Measurements from ENCODE around the gene NR2F2. TPM values are rescaled to one million over a fixed set of nuclear protein-coding genes. Genes with fewer than 3 reads are reported as not detected.
A peak's percentile ranks its signal among the peaks of the same experiment; 100 is the strongest.

Gene NR2F2
- polyA plus RNA-seq, 1 of the 3 experiments (the other 2 are of a cell fraction), result 3.9 TPM

GRCh38 chr15:96340348-96340597 lies 9.8 kb downstream of the NR2F2 start:
- no peaks in the 10 kb centered on the region for H3K9me2 ChIP-seq
- peak overlapping the region; percentile 64 for H3K4me2 ChIP-seq
- H2AFZ ChIP-seq (ENCODE audit: low read depth), result peak overlapping the region; percentile 69
- peaks cover 4% of the 10 kb centered on the region for H3F3A ChIP-seq (replicated peaks; ENCODE audit: insufficient read depth)
- peak overlapping the region; percentile 53 to 73 for H3K4me3 ChIP-seq (ENCODE audit: low read depth in 2 of 2, low read length in 1 of 2)
- no peak for DNase-seq
- peak overlapping the region; percentile 78 for H3K9ac ChIP-seq
- H3K36me3 ChIP-seq (replicated peaks in 1 of 2; ENCODE audit: control insufficient read depth in 1 of 2, insufficient read depth in 2 of 2, low read length in 1 of 2), result no peaks in the 10 kb centered on the region
- ChIA-PET POLR2A (no interaction called here), CTCF (interaction anchor here (1.2 to 4.8 kb wide), 2 partner anchors 12 to 15 kb away, joined by 3 to 42 read pairs; partner anchors contain the start of gene NR2F2)
- H3K27me3 ChIP-seq (ENCODE audit: insufficient read depth), result no peaks in the 10 kb centered on the region
- WGBS (ENCODE audit: low lambda C conversion rate), result 6% methylated on average over 11 of the region's 11 CpGs
- peaks cover 0 to 7% of the 10 kb centered on the region in 2 experiments; a peak in 2 of 4 replicates for H3K4me1 ChIP-seq (ENCODE audit: control insufficient read depth in 1 of 2, insufficient read depth in 2 of 2, low read depth in 1 of 2, low read length in 1 of 2)
- no peaks in the 10 kb centered on the region for H3K9me3 ChIP-seq
- no peaks in the 10 kb centered on the region for H4K20me1 ChIP-seq (ENCODE audit: insufficient read depth)
- H3K27ac ChIP-seq (ENCODE audit: low read depth in 2 of 2, low read length in 1 of 2), result peak overlapping the region; percentile 74 to 79
- H3K79me2 ChIP-seq (ENCODE audit: insufficient read depth), result peaks cover 21% of the 10 kb centered on the region
- no peak for TF ChIP-seq SMC3 (IDR thresholded peaks at IDR 0.05; ENCODE audit: low read depth, low read length)
- no peak for TF ChIP-seq JUND (IDR thresholded peaks at IDR 0.05)
- no peak for TF ChIP-seq GATA2 (CRISPR knock-in tag; IDR thresholded peaks at IDR 0.05)
- TF ChIP-seq FOSL2 (IDR thresholded peaks at IDR 0.05; ENCODE audit: borderline replicate concordance, low read depth), result no peak
- no peak for TF ChIP-seq POLR2AphosphoS5 (IDR thresholded peaks at IDR 0.05; ENCODE audit: low read depth, low read length)

GRCh38 chr15:96340598-96341512 lies 10.4 kb downstream of the NR2F2 start:
- Histone ChIP-seq H3F3A (replicated peaks; ENCODE audit: insufficient read depth) (peaks cover 4% of the 10 kb centered on the region), H3K4me1 (ENCODE audit: control insufficient read depth in 1 of 2, insufficient read depth in 2 of 2, low read depth in 1 of 2, low read length in 1 of 2) (peaks cover 2 to 7% of the 10 kb centered on the region in 2 experiments; a peak in 2 of 4 replicates), H3K9me3 (no peaks in the 10 kb centered on the region), H3K4me2 (peak overlapping the region; percentile 76), H2AFZ (ENCODE audit: low read depth) (peak overlapping the region; percentile 69), H3K4me3 (ENCODE audit: low read depth in 2 of 2, low read length in 1 of 2) (peak overlapping the region; percentile 53 to 73), H4K20me1 (ENCODE audit: insufficient read depth) (no peaks in the 10 kb centered on the region), H3K27ac (ENCODE audit: low read depth in 2 of 2, low read length in 1 of 2) (peak overlapping the region; percentile 74 to 79), H3K79me2 (ENCODE audit: insufficient read depth) (peaks cover 19% of the 10 kb centered on the region), H3K9ac (peak overlapping the region; percentile 78), H3K36me3 (replicated peaks in 1 of 2; ENCODE audit: control insufficient read depth in 1 of 2, insufficient read depth in 2 of 2, low read length in 1 of 2) (no peaks in the 10 kb centered on the region), H3K9me2 (no peaks in the 10 kb centered on the region), H3K27me3 (ENCODE audit: insufficient read depth) (no peaks in the 10 kb centered on the region; the same call in 1 of the 2 replicates)
- TF ChIP-seq TCF12 (IDR thresholded peaks at IDR 0.05) (peak; percentile 11; the same call in 1 of the 2 replicates), CTCF (IDR thresholded peaks at IDR 0.05) (0 out of 2 replicates have a peak, but pooled peaks have one; percentile 8), TAF1 (IDR thresholded peaks at IDR 0.05; ENCODE audit: borderline replicate concordance, low read depth, low read length) (peak; percentile 54; the same call in 1 of the 2 replicates), MEF2A (IDR thresholded peaks at IDR 0.05; ENCODE audit: borderline replicate concordance, low read depth) (no peak), YY1 (IDR thresholded peaks at IDR 0.05; ENCODE audit: low read depth) (peak; percentile 85; the same call in 1 of the 2 replicates), IRF3 (IDR thresholded peaks at IDR 0.05; ENCODE audit: low read depth, low read length) (no peak)
- WGBS (ENCODE audit: low lambda C conversion rate), result 2% methylated on average over 36 of the region's 63 CpGs
- DNase-seq, result peak; percentile 83
- POLR2A ChIA-PET, result no interaction called here
- CTCF ChIA-PET, result interaction anchor here (0.6 to 4.8 kb wide), 2 partner anchors 12 to 33 kb away, joined by 3 to 42 read pairs; partner anchors contain the start of gene NR2F2
